SKM-1 treated with dmso at 0.1 percent for 144 hours (cell line): ENCODE results near the gene TPRG1.

Source experiments
- DNase-seq: peaks from one replicate; lab custom pipeline; 2025; ENCODE audit not compliant: unreplicated experiment; lab: John Stamatoyannopoulos, UW

TPRG1 gene

DNA sequence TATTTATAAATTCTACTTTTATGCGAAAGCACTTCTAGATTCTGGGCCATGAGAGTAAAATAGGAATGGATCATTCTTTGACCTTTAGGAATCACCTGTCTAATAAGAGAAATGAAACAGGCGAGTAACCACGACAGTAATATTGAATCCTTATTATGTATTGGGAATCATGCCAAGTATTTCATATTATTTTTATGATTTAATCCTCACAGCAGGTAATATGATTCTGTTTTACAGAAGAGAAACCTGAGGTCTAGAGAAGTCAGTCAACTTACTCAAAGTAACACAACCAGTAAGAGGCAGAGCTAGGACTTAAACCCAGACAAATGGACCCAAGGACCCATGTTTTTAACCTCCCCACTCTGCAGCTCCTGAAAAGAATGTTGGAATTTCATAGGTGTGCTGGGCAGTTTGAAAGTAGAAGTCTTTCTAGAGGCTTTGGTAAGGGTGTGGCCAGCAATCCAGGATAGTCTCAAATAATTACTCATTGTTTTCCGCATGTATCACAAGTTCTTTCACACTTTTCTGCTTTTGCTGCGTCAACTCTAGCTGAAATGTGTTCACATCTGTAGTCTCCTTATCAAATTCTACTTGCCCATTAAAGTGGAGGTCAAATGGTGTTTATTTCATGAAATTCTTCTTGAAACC, 181.7 kb downstream of the TPRG1 start:
- no peak for DNase-seq

DNA sequence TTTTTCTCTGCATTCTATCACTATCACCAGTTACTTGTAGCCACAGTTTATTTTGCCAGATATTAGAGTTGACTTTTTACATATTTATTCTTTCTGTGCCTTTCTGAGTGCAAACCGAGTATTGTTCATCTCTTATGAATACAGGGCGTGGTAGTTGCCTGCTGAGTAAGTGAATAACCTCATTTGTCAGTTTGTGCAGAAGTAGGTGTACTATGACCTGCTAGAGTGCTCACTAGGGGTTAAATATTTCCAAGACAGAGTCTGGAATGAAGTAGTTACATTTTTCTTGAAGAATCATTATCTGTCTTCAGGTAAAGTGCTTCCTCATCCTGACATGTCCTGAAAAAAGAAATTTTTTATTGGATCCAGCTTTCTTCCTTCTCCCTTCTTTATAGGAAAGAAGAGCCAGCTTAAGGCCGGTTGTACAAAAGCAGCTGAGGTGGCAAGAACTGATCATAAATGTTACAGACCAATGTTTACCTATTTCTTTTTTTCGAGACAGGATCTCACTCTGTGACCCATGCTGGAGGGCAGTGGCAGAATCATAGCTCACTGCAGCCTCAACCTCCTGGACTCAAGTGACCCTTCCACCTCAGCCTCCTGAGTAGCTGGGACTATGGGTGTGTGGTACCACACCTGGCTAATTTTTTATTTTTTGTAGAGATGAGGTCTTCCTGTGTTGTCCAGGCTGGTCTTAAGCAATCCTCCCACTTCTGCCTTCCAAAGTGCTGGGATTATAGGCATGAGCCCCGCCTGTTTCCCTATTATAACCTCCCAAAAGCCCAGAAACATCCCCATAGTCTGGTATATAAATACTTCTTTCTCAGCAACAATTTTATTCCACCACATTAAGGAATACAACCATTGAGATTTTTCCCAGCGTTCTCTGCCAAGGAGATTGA, 182.5 kb downstream of the TPRG1 start:
- no peak for DNase-seq

- no peak for DNase-seq
Measured at GRCh38 chr3:189355115-189355480, 183.3 kb downstream of the TPRG1 start.

DNA sequence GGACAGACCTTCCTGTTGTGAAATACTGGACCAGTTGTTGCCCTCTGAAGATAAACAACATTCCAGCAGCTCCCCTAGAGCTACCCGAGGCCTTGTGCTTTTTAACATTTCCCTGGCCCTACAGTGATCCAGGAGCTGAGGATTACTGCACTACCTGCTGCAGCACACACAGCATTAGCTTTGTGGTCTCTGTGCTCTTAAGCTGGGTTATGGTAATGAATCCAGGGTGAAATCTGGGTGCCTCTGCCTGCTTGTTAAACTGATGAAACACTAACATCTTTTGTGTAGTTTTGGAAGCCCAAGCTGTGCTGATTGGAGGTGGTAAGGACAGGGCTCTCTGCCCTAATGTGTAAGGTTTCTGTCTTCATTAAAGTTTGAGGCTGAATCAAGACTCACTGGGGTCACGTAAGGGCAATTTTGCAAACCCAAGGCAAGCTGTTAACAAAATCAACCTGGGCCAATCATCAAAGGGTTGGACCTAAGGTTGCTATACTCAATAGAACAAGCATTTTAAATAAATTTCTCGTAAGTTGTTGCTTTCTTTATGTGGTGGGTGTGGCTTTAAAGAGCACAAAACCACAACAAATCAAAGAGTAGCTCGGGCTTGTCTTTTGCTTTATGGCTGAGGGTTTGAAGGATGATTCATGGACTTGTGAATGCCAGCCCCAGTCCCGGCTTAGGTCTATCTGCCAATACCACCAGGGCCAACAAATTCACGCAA, 183.9 kb downstream of the TPRG1 start:
- DNase-seq, result no peak

GRCh38 chr3:189360291-189360690, 188.5 kb downstream of the TPRG1 start:
- DNase-seq, result no peak

DNA sequence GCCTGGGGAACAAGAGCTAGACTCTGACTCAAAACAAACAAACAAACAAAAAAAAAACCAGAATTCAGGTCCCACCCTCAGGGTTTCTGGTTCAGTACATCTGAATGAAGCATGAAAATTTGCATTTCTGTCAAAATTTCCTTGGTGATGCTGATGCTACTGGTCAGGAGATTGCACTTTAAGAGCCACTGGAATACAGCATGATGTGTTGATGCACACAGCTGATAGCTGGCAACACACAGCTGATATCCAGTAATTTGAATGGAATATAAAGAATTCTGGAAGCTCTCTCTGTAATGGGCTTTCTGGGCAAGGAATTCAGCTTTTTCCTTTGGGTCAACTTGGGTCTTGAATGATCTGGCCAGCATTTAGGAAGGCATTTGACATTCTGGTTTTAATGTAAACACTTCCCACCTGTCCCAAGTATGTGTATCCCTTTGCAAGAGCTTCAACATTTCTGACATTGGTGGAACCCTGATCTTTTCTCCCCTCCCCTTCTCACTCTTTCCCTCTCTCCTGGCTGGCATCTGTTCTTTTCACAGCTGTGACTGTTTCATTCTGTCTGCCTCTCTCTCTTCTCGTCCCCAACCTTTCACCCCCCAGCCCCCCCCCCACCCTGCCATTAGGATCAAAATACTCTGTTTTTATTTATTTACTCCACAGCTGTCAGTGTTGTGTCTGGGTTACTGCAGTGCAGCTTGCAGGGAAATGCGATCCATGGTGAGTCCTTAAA, 189.5 kb downstream of the TPRG1 start:
- DNase-seq, result no peak

GRCh38 chr3:189363590-189364255, 192.0 kb downstream of the TPRG1 start:
- DNase-seq, result no peak

DNA sequence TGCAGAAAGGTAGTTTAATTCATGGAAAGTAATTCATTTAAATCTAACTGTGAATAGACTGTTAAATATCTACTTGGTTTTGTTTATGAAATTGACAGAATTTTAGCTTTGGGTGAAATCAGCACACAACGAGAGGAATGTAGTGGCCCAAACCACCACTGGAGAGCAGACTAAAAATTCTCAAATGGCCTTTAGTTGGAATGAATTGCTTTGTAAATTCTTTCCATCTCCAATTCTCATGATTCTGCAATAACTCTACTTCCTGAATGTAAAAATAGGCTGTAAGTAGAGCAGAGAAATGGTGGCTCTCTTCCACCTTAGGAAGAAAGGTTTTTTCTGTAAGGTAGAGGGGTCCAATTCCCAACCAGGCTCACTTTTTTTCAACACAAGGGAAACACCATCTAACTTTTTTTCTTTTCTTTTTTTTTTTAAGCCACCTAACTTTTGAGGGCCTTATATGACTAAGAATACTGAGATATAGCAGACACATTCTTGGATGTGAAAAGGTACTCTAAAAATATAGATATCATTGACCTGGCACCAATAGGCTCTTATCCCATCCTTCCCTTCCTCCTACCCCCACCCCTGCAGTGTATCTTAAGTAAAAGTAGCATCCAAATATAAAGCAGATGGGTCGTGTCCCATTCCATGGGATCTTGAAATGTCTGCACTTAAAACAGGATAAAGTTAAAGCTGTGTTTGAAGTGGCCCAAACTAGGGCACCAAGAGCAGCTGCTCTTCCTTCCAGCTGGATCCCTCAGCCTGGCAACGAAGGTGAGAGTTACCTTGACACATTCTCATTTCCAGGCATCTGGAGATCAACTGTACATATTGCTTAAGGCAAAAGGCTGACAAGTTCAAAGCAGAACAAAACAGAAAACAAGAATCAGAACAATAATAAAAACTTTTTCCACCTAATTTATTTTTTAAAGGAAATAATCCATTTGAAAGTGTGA, 194.1 kb downstream of the TPRG1 start:
- no peak for DNase-seq

GRCh38 chr3:189368384-189368783, 196.6 kb downstream of the TPRG1 start:
- no peak for DNase-seq

- peak; percentile 69 for DNase-seq
Measured at GRCh38 chr3:189369636-189370035, 197.9 kb downstream of the TPRG1 start.

DNA sequence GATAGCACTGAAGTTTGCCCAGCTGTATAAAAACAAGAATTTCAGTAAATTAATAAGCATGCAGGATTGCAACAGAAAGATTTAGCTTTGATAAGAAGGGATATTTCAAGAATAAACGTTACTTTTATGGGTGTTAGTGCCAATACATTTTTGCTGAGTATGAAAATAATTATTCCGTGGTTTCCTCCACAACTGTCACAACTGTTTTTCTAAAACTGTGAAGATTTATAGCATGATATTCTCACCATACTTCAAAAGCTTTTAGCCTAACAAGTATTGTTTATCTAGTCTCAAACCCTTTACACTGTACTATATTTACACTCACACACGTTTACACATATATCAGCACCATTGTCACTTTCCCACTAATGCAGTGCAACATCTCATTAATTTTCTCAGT, 200.5 kb downstream of the TPRG1 start:
- DNase-seq, result no peak
